Inferior parietal cortex (tissue), 1 donor: ENCODE measurements around the gene ANKRD60.

Experiments used
- DNase-seq: peaks from one replicate; pipeline ENCODE4 v3.0.0-alpha.2; 2016; ENCODE audit errors: extremely low spot score

Gene ANKRD60

GRCh38 chr20:58223358-58223941 is 5.0 kb downstream of the ANKRD60 start:
- no peak for DNase-seq

DNA sequence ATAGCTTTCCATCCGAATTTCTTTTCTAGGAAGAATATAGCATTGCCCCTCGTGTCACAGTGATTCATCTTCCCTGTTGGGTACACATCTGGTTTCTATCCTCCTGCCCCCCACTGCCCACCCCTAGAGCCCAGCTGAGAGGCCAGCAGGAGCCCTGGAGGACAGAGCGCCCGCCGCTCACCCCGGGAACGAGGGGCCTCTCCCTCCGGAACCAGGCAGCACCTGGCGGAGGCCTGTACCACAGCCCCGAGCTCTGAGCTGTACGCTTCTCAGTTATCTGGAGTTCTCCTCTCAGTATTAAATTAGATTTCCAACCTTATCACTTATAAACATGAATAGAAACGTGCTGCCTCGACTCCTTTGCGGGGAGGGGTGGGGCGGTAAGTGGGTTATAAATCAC is 6.0 kb downstream of the ANKRD60 start:
- no peak for DNase-seq

DNA sequence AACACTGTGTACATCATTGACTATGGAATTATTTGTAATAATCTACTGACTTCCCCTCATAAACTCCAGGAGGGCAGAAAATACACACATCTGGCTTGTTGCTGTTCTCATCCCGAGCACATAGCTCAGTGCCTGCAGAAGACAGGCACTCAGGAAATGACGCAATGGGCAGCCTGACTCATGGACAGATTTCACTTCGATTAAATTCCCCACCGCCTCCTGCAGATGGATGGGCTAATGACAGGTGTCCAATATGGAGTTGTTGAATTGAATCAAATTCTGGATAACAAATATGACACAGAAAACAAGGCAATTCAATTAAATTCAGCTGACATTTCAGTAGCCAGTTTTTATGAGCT is 9.1 kb downstream of the ANKRD60 start:
- DNase-seq, result no peak

GRCh38 chr20:58218665-58219341 is 9.7 kb downstream of the ANKRD60 start:
- DNase-seq, result no peak

GRCh38 chr20:58216334-58216733 is 12.1 kb downstream of the ANKRD60 start:
- no peak for DNase-seq

DNA sequence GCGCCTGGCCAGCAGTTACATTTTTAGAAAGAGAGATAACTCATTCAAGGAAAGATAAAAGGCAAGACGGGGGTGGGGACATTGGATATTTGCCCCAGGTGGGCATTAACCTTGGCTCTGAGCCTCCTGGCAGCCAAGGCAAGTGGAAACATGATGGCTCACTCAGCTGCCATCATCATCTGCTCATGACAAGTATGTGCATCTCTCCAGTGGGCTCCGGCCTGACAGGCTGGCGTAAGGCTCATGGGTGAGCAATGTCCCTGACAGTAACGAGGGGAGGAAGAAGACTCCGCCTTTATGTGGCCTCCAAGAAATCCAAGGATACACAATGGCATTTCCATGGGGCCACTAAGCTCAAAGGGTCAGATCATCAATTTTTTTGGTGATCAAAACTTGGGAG is 13.3 kb downstream of the ANKRD60 start:
- no peak for DNase-seq

DNA sequence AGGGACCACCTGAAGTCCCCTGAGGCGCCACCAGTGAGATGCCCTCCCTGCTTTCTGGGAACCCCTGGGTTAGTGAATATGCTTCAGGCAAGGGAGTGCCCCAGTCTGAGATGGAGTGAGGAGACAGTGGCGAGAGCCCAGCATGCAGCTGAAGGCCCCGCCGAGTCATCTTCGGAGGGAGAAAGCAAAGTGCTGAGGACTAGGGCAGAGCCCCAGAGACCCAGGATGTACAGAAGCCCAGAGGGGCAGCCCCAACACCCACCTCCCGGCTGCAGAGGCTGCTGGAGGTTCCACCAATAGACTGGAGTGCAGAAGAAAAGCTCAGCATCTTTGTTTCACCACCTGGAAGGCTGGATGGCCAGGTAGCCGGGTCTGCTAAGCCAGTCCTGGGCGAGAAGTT is 14.1 kb downstream of the ANKRD60 start:
- no peak for DNase-seq

GRCh38 chr20:58213716-58214115 is 14.7 kb downstream of the ANKRD60 start:
- no peak for DNase-seq

DNA sequence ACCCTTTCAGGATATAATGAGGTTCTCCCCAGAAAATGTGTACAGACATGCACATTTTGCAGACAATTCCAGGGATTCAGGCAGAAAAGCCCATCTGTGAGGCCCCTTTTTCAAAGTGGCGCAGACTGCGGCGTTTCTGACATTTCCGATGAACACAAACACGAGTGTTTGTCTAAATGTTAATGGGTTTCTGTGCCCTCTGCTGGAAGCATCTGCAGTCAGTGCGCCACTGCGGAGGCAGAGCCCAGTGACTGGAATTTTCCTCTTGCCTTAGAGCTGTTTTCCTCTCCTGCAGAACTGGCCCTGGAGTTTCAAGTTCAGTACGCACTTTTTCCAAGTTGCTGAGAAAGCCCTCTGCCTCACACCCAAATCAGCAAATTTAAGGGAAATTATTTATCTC is 15.3 kb downstream of the ANKRD60 start:
- peak; percentile 70 for DNase-seq

GRCh38 chr20:58212636-58213035 is 15.8 kb downstream of the ANKRD60 start:
- DNase-seq, result no peak

DNA sequence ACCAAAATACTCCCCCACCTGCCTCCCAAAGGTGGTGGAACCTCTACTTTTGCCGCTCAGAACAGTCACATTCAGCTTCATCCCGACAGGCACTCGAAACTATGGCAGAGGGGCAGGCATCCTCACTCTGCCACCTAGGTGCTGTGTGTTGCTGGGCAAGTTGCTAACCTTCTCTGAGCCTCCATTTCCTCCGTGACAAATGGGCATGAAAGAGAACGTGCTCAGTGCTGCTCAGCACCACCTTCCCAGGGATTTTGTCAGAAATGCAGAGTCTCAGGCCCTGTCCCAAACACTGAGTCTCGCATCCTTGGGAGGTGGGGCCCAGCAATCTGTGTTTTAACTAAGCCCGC is 18.1 kb downstream of the ANKRD60 start:
- no peak for DNase-seq

GRCh38 chr20:58209652-58210397 is 18.6 kb downstream of the ANKRD60 start:
- peak; percentile 82 for DNase-seq

DNA sequence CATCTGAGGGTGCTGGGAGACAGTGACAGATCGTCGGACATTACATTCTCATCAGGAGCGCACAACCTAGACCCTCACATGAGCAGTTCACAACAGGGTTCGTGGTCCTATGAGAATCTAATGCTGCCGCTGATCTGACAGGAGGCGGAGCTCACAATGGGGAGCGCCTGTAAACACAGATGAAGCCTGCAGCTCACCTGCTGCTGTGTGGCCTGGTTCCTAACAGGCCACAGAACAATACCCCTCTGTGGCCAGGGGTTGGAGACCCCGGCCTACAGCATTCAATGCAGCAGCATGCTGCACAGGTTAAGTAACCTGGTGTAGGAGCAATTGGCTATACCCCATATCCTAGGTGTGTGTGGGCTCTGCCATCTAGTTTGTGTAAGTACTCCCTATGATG is 19.5 kb downstream of the ANKRD60 start:
- DNase-seq, result no peak

- no peak for DNase-seq
Measured at GRCh38 chr20:58205850-58206249, 22.6 kb downstream of the ANKRD60 start.

DNA sequence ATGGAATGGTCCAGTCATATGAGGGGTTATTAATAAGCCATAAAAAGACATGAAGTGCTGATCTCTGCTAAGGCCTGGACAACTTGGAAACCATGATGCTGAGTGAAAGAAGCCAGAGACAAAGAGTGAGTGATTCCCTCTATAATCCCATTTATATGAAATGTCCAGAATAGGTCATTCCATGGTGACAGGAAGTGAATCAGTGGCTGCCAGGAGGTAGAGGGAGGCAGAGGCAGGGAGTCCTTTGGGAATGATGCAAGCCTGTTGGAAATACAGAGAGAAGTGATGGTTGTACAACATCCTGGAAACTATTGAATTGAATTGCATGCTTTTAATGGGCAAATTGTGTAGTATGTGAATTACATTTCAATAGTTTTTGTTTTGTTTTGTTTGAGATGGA is 26.4 kb downstream of the ANKRD60 start:
- no peak for DNase-seq

DNA sequence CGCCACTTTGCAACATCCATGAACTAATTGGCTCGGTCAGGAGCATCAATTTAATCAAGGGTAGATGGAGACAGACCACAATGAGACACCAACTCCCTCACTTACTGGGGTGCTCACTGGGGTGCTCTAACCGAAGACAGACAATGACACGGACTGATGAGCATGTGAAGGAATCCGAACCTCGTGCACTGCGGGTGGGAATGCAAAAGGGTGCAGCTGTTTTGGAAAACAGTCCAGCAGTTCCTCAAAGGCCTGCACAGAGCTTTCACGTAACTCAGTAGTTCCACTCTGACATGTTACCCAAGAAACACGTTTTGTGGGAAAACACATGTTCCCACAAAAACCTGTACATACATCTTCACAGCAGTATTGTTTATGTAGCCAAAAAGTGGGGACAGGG is 26.8 kb downstream of the ANKRD60 start:
- DNase-seq, result no peak

GRCh38 chr20:58199469-58199868 is 29.0 kb downstream of the ANKRD60 start:
- DNase-seq, result no peak

- no peak for DNase-seq
Measured at GRCh38 chr20:58198901-58199355, 29.5 kb downstream of the ANKRD60 start.

- no peak for DNase-seq
Measured at GRCh38 chr20:58198384-58198783, 30.1 kb downstream of the ANKRD60 start.

DNA sequence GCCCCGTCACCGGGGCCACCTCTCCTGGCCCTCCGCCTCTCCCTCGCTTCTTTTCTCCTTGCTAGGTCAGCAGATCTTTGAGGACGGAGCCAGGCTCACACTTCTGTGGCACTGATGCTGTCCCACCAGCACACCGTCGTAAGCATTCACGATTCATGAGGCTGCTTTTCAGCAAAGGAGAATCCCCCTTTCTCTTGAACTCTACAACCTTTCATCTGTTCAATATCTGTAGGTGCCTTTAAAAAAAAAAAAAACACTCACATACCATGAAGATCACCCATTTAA is 31.3 kb downstream of the ANKRD60 start:
- no peak for DNase-seq

GRCh38 chr20:58196402-58197184 is 31.9 kb downstream of the ANKRD60 start:
- no peak for DNase-seq

DNA sequence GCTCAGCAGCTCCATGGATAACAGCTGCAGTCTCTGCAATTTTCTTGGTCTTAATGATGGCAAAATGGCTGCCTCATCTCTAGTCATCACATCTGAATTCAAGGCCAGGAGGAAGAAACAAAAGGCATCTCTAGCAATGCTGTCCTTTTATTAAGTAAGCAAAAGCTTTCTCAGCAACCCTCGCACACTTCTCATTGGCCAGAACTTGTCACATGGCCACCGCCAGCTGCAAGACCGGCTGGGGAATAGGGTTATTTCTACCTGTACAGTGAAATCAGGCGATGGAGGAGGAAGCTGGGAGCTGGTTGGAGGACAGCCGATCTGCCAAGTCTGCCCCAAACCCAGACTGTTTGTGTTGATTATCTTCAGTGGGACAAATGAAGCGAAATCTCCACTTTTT is 33.4 kb downstream of the ANKRD60 start:
- no peak for DNase-seq
